ENCODE measurements around the gene FNIP1. TPM values are rescaled to one million over a fixed set of nuclear protein-coding genes. Genes with fewer than 3 reads are reported as not detected.

FNIP1 gene
- 57.6 and 61.7 TPM in 2 replicates for total RNA-seq

DNA sequence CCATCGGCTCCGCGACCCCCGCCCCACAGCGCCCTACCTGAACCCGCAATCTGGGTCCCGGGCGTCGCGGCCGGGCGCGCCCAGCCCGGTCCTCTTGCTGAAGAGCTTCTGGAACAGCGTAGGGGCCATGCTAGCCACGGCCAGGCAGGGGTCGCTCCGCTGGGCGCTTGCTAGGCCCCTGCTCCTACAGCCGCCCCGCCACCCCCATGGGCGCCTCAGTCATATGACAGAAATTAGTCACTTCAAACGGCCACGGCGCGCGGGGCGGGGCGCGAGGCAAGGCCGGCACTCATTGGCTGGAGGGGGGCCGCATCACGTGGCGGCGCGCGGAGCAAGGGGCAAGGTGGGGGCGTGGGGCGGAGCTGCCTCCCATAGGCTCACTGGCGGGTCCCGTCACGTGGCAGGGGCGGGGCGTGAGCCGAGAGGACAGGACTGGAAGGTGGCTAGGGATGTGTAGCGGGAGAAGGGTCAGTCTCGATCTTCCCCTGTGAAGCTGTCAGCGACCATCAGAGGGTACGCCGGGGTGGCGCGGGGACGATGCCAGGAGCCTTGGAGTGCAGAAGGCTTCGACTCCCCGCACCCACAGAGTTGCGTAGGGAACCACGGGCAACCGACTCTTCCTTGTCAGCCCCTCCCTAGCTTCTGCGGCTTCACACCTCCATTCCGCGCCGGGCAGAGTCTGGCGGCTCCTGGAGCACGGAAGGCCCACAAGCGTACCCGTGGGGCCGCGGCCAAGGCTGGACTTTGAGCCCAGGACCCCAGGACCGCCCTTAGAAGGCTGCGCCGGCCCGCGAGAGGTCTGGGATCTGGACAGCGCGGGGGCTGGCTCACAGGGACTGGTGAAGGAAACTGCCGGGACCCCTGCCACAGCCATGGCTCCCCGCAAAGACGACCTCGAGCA is at the start of gene FNIP1:
FNIP1 (minus strand) TSS at position 225 of the 901 bp plus-strand sequence; CDS start at position 129, 96 bp downstream.

DNA sequence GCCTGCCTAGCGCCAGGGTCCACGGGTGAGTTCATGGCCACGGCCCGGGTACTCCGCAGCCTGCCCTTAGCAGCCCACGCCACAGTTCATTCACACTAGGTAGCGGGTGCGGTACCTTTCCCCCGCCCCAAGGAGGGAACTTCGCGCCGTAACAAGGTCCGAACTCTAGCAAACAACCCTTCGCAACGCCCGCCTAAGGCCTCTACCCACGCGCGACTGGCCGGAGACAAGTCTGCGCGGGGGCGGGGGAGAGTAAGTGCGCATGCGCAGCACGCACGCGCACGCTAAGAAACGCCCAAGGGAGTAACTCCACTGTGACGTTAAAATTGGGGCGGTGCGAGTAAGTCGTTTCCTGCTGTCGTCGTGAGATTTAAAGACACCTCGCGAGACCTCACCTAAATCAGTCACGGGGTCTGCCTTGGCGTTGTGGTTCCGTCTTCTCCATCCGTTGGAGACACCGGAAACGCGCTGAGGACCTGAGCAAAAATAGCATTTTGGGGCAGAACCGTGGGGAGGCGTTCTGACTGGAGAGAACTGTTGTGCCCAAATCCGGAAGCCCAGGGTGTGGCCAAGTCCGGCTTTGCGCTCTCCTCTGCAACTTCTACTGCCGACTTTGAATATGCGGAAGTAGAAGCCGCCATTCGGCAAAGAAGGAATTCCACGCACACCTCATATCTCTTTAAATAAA is 161.7 kb downstream of the FNIP1 start, which contains the start of gene RAPGEF6:
RAPGEF6 (minus strand) TSS at position 234 of the 688 bp plus-strand sequence; CDS start at position 35, 199 bp downstream.

Other genes starting within 250 kb of the FNIP1 start
- gene RAPGEF6, start 161.8 kb downstream of the FNIP1 start, total RNA-seq: 17.5 and 26.9 TPM in 2 replicates
- gene MEIKIN, start 148.6 kb upstream of the FNIP1 start, total RNA-seq: not detected in 2 replicates
- under 0.01 TPM in 1 of 2 replicates, not detected in the other for gene ACSL6, start 214.6 kb upstream of the FNIP1 start, total RNA-seq